IPS-18c (cell line): ENCODE data around the gene SNTN.
"Not testable (repeated sequence)": the region's sequence is repeated elsewhere in the genome, so short reads cannot be mapped to it uniquely, and the experiment has no call there.

Source experiments
- H3K4me3 ChIP-seq: 2 replicates; pipeline ENCODE4 v1.7.0; 2013; ENCODE audit warnings: low read depth, mild to moderate bottlenecking, low read length, moderate library complexity; ENCODE audit not compliant: insufficient read depth
- H3K9me3 ChIP-seq: one replicate; pipeline ENCODE4 v1.6.1; 2013; ENCODE audit warnings: mild to moderate bottlenecking, low read length, moderate library complexity; ENCODE audit not compliant: control insufficient read depth, insufficient read depth

The SNTN gene

DNA sequence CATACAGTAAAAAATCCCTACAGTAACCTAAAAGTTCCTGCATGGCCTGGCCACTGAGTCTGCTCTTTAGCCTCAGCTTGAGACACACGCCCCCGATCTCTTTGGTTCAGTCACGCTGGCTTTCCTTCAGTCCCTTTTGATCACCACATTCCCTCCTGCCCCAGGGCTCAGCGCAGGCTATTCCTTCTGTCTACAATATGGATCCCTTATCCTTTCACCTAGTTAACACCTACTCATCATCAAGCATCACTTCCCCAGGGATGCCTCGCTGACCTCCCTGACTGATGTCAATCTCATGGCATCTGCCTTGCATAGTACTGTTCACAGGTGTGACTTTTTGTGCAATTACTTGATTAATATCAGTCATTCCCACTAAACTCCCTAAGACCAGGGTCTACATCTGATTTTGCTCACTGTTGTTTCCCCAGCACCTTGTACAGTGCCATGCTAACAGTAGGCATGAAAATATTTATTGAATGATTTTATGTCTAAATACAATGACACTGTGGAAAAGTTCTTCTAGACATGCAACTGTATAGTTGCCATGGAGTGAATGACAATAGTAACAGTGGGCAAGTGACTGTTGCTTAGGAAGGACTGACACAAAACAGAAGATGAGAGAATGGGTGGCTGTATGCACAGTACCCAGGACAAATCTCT is at the start of gene SNTN:
SNTN (plus strand) TSS at position 610 of the 660 bp plus-strand sequence; CDS start at position 623, 13 bp downstream.
- no peak within 1 kb of the TSS for H3K4me3 ChIP-seq

DNA sequence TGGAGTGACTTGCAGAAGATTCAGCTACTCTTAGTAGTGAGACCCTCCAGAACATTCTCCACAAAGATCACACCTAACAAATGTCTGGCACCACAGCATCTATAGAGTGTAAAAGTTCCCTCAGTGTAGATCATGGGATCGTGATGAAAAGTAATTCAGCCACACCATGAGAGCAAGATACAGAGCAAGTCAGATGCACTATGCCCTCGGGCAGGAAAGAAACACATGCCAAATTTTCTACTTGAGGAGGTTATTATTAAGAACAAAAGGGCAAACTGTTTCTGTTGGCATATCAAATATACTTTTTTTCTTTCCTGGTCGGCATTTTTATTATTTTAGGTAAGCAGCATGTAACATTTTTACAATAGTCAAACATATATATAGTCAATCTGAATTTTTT is 44.8 kb upstream of the SNTN start:
- no peaks in the 10 kb centered on the region for H3K9me3 ChIP-seq
- H3K4me3 ChIP-seq, result no peak overlapping the region

More for the DNA sequence above, at the start of gene SNTN:
- no peaks in the 10 kb centered on the region for H3K9me3 ChIP-seq

DNA sequence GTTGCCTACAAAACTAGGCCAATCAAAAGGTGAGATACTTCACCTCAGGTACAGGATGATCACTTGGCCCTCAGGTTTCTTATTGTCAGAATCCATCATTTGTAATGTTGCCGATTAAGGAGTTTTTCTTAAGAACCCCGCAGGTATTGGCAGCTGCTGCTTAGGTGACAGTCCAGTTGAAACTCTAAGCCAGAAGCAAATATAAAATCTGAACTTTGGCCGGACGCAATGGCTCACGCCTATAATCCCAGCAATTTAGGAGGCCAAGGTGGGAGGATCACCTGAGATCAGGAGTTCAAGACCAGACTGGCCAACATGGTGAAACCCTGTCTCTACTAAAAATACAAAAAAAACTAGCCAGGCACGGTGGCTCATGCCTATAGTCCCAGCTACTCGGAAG is 43.1 kb upstream of the SNTN start:
- H3K9me3 ChIP-seq, result no peaks in the 10 kb centered on the region
- H3K4me3 ChIP-seq, result no peak overlapping the region

DNA sequence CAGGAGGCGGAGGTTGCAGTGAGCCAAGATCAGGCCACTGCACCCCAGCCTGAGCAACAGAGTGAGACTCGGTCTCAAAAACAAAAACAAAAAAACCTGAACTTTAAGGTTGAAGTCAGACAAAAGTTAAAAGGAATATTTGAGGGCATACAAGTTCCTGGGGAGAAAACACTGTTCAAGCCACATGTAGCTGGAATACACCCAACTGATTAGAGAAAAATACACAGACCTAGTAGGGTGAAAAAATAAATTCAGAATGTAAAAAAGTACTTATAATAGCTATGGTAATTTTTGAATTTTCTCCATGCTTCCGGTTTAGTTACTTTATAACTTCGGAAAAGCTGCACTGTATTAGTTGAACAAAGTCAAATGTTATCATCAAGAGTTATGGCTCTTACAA is 42.6 kb upstream of the SNTN start:
- Histone ChIP-seq H3K4me3 (no peak overlapping the region), H3K9me3 (no peaks in the 10 kb centered on the region)

DNA sequence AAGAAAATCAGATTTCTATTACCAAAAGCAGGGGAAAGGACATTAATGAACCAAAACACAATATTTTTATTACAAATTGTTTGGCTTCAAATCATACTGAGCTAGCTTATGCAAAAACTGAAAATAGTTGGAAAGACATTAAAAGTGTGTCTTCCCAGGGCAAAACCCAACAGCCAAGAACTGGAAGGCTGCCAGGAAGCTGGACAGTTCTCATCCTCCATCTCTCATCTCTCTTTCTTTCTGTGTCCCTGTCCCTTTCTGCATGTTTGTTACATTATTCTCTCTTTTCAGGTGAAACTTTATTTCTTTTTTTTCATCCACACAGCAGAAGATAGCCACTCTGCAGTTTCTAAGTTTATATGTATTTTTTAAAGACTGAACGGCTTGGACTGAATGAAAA is 41.1 kb upstream of the SNTN start:
- Histone ChIP-seq H3K9me3 (no peaks in the 10 kb centered on the region), H3K4me3 (no peak overlapping the region)

DNA sequence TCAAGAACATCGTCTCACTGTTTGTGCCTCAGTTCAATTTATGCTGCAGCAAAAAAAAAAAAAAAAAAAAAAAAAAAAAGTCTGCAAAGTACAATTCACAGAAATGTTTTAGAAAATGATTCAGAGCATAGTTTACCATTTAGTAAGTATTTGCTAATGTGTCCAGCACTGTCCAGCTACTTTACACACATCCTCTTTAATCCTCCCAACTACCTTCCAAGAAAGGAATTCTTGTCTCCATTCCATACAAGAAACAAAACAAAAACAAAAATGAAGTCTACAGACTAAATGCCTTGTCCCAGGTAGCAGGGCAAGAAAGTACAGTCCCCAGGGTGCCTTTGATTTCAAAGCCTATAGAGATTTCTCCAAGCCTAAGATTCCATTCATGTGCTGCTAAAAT is 38.9 kb upstream of the SNTN start:
- H3K9me3 ChIP-seq, result no peaks in the 10 kb centered on the region
- no peak overlapping the region for H3K4me3 ChIP-seq

DNA sequence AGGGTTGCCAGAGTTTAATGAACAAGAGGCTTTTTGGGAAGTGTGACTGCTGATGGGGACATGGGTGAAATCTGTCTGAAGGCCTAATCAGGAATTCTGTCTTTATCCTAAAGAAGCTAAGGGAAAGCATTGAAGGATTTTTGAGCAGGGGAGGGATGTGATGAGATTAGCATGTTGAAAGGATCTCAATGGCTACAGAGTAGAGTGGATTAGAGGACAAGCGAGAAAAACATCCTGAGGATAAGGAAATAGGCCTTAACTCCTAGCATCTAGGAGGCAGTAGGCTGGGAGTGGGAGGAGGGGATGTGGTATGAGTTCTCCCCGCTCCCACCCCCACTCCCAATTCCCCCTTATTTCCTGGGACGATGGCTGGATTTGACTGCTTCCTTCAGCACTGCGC is 35.1 kb upstream of the SNTN start:
- Histone ChIP-seq H3K4me3 (no peak overlapping the region), H3K9me3 (no peaks in the 10 kb centered on the region)

DNA sequence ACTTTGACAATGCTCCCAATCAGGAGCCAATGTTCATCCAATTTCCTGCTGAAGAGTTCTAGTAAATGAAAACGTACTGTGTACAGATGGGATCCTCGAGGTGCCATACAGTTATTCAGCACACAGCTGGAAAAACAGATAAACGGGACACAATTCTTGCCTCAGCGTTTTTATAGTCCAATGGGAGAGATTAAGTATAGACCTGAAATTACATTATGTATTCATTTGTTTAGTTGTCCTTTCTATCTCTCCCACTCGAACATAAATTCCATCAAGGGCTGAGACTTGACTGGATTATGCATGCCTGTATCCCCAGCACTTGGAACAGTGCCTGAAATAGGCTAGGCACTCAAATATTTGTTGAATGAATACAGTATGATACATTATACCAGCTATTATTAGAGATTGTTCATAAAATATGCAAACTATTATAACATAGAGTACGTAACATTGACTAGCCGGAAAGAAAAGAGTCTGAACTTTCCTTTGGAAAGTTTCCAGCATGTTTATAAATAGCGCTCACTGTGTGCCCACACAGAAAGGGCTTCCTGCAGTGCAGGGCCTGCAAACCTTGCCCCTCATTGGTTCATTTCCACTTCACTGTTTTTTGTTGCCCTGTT is 27.4 kb upstream of the SNTN start:
- no peaks in the 10 kb centered on the region for H3K9me3 ChIP-seq
- no peak overlapping the region for H3K4me3 ChIP-seq

DNA sequence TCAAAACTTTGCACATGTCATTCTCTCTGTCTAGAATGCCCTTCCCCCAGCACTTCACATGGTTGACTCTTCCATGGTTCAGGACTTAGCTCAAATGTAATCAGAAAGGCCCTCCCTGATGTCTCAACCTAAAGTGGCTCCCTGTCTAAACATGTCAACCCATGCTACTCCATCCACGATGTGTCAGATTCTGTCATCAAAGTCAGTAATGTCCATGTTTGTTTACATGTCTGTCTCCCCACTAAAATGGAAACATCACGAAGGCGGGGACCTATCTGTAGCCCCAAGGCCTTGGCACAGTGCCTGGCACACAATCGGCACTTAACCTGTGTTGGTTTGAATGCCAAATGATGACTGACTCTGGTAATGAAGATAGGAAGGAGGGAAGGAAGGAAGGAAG is 20.8 kb upstream of the SNTN start:
- Histone ChIP-seq H3K9me3 (no peaks in the 10 kb centered on the region), H3K4me3 (no peak overlapping the region)

DNA sequence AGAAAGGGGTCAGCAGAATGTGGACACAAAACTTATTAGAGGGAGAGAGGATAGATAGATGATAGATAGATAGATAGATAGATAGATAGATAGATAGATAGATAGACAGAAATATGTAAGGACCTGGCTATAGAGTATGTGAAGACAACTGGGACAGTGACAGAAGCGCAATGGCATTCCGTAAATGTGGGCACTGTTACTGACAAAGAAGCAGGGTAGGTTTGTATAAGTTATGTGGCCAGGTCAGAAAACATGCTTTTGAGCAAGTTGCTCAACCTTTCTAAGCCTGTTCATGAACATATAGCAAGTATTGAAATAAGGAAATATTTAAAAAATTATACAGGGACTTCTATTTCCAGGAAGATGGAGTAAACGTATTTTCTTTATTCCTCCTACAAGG is 17.3 kb upstream of the SNTN start:
- H3K4me3 ChIP-seq, result no peak overlapping the region

DNA sequence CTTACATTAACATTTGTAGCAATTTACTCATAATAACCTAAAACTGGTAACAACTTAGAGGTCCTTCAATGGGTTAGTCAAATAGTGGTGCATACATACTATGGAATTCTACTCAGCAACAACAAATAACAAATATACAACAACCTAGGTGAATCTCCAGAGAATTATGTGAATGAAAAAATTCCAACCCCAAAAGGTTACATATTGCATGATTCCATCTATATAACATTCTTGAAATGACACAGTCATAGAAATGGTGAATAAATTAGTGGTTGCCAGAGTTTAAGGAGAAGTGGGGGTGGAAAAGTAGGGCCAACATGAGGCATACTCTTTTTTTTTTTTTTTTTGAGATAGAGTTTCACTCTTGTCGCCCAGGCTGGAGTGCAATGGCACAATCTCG is 12.7 kb upstream of the SNTN start:
- Histone ChIP-seq H3K4me3 (no peak overlapping the region), H3K9me3 (no peaks in the 10 kb centered on the region)

More for the DNA sequence above, 17.3 kb upstream of the SNTN start:
- no peaks in the 10 kb centered on the region for H3K9me3 ChIP-seq

DNA sequence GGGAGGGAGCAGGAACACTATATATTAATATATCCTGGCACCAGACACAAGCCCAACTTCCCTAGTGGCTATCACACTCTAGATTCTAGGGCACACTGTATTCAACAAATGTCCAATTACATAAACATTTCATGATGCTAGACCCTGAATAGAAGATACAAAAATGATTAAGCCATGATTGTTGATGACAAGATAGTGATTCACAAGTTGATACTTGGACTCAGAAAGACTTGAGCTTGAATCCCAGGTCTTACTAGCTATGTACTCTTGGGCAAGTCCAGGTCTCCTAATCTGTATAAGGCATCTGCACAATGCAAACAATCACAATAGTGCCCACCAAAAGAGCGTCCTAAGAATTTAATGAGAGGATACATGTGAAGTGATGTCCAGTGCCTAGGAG is 10.0 kb upstream of the SNTN start:
- H3K4me3 ChIP-seq, result no peak overlapping the region
- H3K9me3 ChIP-seq, result no peaks in the 10 kb centered on the region

DNA sequence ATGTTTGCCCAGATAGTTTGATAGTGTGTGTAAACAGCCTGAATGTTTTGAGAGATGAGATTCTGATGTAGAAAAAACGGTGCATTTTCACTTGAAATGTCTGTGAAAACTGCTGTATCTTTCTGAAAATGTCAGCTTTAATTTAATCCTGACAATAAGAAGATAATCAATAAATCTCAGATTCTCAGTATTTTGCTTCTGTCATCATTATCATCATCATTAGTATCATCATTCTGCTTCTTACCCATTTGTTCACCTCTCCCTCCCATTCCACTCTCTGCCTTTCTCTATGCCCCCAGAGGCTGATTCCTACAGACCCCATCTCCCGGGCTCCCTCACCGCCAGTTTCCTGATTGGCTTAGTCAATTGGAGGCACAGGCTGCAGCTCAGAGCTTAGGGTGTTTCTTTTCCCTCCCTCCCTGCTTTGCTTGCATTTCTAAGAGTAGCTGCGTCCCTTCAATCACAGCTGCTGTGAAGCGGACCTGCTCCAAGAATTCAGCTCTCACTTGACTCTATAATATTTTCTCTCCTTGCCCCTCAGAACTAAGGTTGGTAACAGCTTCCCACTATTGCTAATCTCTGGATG is 8.2 kb upstream of the SNTN start:
- Histone ChIP-seq H3K4me3 (peak overlapping the region; percentile 67; the same call in 1 of the 2 replicates), H3K9me3 (no peaks in the 10 kb centered on the region)

DNA sequence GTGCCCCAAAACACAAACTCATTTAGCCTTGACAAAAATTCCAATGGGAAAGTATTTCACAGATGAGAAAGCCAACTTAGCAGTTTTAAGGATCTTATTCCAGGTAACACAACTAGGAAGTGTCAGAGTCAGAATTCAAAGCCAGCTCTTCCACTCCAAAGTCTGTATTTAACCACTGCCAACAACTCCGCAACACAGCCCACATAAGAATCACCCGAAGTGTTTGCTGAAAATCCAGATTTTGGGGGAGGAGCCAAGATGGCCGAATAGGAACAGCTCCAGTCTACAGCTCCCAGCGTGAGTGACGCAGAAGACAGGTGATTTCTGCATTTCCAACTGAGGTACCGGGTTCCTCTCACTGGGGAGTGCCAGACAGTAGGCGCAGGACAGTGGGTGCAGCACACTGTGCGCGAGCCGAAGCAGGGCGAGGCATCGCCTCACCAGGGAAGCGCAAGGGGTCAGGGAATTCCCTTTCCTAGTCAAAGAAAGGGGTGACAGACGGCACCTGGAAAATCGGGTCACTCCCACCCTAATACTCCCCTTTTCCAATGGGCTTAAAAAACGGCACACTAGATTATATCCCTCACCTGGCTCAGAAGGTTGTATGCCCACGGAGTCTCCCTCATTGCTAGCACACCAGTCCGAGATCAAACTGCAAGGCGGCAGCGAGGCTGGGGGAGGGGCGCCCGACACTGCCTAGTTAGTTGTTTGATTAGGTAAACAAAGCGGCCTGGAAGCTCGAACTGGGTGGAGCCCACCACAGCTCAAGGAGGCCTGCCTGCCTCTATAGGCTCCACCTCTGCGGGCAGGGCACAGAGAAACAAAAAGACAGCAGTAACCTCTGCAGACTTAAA is 7.3 kb upstream of the SNTN start:
- H3K9me3 ChIP-seq, result not testable (repeated sequence)
- H3K4me3 ChIP-seq, result peak overlapping the region; percentile 67

DNA sequence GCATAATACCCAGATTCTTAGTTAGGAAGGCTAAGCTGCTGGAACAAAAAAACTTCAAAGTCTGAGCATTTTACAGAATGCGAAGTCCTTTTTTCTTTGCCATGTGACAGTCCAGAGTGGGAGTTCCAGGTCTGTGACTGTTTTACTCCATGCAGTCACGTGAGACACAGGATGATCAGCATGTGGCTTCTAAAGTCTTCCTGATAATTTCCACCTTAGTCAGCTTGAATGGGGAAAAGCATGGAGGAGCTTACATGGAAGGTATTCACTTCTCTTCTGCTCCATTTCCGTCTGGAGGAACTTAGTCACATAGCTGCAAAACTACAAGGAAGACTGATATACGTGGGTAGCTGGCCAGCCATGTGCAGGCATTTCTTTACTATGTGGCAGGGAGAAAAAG is 1.7 kb downstream of the SNTN start:
- no peak overlapping the region for H3K4me3 ChIP-seq
- H3K9me3 ChIP-seq, result no peaks in the 10 kb centered on the region

DNA sequence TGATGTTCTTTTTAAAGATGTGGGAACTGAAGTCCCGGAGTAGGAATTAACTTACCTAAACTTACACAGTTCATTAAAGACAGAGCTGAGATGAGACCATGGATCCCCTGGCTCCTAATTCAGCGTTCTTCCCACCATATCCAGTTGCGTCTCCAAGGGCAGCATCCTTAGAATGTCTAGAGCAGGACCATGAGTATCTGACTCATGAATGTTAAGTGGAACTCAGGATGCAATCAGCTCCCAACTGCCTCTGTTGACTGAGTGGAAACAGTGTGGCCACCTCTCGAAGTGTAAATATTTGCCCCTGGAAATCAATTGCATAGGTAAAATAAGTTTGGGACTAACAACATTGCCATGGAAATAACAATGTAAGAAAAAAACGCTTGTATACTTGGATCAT is 2.5 kb downstream of the SNTN start:
- Histone ChIP-seq H3K4me3 (no peak overlapping the region), H3K9me3 (no peaks in the 10 kb centered on the region)

DNA sequence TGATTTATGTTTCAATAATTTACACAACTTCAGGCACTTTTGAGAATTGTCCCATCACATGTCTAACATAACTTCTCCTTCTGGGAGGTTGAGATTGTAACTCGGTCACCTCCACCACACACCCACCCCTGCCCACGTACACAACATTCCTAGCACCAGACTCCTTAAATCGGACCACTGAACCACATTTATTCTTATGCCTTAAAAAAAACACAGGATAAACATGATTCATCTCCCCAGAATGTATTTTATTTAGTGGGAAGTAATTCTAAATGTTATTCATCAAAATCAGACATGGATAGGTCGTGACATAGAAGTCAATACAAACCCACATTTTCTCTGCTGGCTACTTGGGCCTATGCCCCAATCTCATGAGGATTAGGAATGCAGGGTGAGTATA is 3.0 kb downstream of the SNTN start:
- no peaks in the 10 kb centered on the region for H3K9me3 ChIP-seq
- no peak overlapping the region for H3K4me3 ChIP-seq

DNA sequence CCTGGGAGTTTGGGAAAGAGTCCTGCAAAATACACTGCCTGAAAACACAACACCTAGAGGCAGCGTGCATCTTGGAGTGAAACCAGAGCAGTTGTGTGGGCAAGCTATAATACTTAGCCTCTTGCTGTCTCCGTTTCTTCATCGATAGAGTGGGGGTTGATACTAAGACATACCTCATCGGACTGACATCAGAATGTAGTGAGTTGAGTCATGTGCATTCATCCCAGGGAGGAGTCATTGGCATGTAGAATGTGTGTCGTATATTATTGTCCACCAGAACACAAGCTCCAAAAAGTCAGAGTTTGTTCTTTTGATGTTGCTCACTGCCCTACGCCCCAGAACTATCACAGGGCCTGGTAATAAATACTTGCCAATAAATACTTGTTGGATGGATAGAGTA is 4.3 kb downstream of the SNTN start:
- no peak overlapping the region for H3K4me3 ChIP-seq

More for the DNA sequence above, 4.3 kb downstream of the SNTN start:
- no peaks in the 10 kb centered on the region for H3K9me3 ChIP-seq
